Measurements from ENCODE around the gene CRYBB1. TPM values are rescaled to one million over a fixed set of nuclear protein-coding genes. Genes with fewer than 3 reads are reported as not detected.

Gene CRYBB1
- total and polyA plus RNA-seq, 9 donors: 0.26 to 1.4 (median 0.37) TPM; not detected in 2

- Histone ChIP-seq H3K36me3 (no peaks in the 10 kb centered on the region), H3K4me1 (ENCODE audit: insufficient read depth) (no peaks in the 10 kb centered on the region), H3K9me3 (peaks cover 0 to 3% of the 10 kb centered on the region in 2 donors), H3K4me3 (no peak overlapping the region), H3K27ac (no peak overlapping the region), H3K27me3 (no peaks in the 10 kb centered on the region)
- TF ChIP-seq POLR2A (IDR thresholded peaks at IDR 0.05) (no peak), CTCF (IDR thresholded peaks at IDR 0.05) (no peak), EP300 (IDR thresholded peaks at IDR 0.05) (no peak)
- whole genome bisulfite sequencing, 3 donors: 93 to 95% (median 94%) methylated on average over 4 of the region's 4 CpGs
- intact Hi-C loops (cut with DNase I): no loop called here
- no peak for DNase-seq
Measured at GRCh38 chr22:26631282-26631681, 13.5 kb upstream of the CRYBB1 start.

- Histone ChIP-seq H3K9me3 (no peaks in the 10 kb centered on the region), H3K4me1 (ENCODE audit: insufficient read depth) (no peaks in the 10 kb centered on the region), H3K36me3 (no peaks in the 10 kb centered on the region), H3K4me3 (no peak overlapping the region), H3K27me3 (no peaks in the 10 kb centered on the region), H3K27ac (no peak overlapping the region)
- DNase-seq: peak in 1 of 5 donors; percentile 24
- 85 to 89% (median 87%) methylated on average over 18 of the region's 18 CpGs for WGBS, 3 donors
- intact Hi-C loops (cut with DNase I): no loop called here
- no peak for TF ChIP-seq CTCF (IDR thresholded peaks at IDR 0.05)
- TF ChIP-seq POLR2A (IDR thresholded peaks at IDR 0.05): no peak
- no peak for TF ChIP-seq EP300 (IDR thresholded peaks at IDR 0.05)
Measured at GRCh38 chr22:26629988-26630761, 12.3 kb upstream of the CRYBB1 start.

- H3K4me3 ChIP-seq: no peak overlapping the region
- no peaks in the 10 kb centered on the region for H3K27me3 ChIP-seq
- intact Hi-C loops (cut with DNase I): no loop called here
- TF ChIP-seq EP300 (IDR thresholded peaks at IDR 0.05) (no peak), POLR2A (IDR thresholded peaks at IDR 0.05) (no peak), CTCF (IDR thresholded peaks at IDR 0.05) (no peak)
- H3K27ac ChIP-seq: no peak overlapping the region
- DNase-seq: no peak
- H3K9me3 ChIP-seq: no peaks in the 10 kb centered on the region
- H3K4me1 ChIP-seq (ENCODE audit: insufficient read depth): no peaks in the 10 kb centered on the region
- H3K36me3 ChIP-seq: no peaks in the 10 kb centered on the region
- 73 to 80% (median 78%) methylated on average over 12 of the region's 12 CpGs for WGBS, 3 donors
Measured at GRCh38 chr22:26624803-26625202, 7.0 kb upstream of the CRYBB1 start.

GRCh38 chr22:26623984-26624383, 6.2 kb upstream of the CRYBB1 start:
- intact Hi-C loops (cut with DNase I): no loop called here

More at GRCh38 chr22:26623984-26624383, 6.2 kb upstream of the CRYBB1 start:
- TF ChIP-seq EP300 (IDR thresholded peaks at IDR 0.05): no peak
- TF ChIP-seq CTCF (IDR thresholded peaks at IDR 0.05): no peak
- TF ChIP-seq POLR2A (IDR thresholded peaks at IDR 0.05): no peak
- Histone ChIP-seq H3K9me3 (no peaks in the 10 kb centered on the region), H3K27ac (no peak overlapping the region), H3K36me3 (no peaks in the 10 kb centered on the region), H3K27me3 (no peaks in the 10 kb centered on the region), H3K4me1 (ENCODE audit: insufficient read depth) (no peaks in the 10 kb centered on the region), H3K4me3 (no peak overlapping the region)
- WGBS, 3 donors: 84 to 96% (median 92%) methylated on average over 1 of the region's 1 CpG
- no peak for DNase-seq
